CD4-positive, alpha-beta T cell treated with Interleukin-21 for 1 hour (primary cell): ENCODE results near the gene ARHGEF4.
"Not testable (repeated sequence)": the region's sequence is repeated elsewhere in the genome, so short reads cannot be mapped to it uniquely, and the experiment has no call there.

Experiments
- DNase-seq: peaks from one replicate; pipeline ENCODE4 v3.0.0-alpha.2; 2020

ARHGEF4 gene

DNA sequence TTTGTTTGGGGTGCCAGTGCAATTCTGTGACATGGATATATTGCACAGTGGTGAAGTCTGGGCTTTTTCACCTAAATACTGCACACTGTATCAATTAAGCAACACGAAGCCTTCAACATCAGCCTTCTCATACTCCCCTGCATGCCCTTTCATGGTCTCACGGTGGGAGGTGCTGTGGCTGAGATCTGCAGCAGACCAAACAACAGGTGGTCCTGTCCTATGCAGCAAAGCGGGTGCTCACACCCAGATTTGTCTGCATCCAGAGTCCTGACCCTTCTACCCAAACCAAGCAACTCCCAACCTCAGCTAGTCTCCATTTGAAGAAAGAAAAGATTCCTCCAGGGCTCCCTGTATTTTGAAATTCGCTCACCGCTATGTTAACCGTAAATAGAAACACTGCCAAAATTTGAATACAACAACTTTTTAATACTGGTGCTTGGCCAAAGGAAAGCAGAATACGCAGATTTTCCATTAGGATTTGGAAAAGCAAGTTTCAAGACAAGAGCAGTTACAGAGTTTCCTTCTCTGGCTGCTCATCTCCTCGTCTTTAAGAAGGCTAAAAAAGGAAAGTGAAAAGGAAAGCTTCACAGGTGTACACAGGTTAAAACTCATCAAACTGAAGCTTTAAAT lies 221.6 kb downstream of the ARHGEF4 start:
- no peak for DNase-seq

DNA sequence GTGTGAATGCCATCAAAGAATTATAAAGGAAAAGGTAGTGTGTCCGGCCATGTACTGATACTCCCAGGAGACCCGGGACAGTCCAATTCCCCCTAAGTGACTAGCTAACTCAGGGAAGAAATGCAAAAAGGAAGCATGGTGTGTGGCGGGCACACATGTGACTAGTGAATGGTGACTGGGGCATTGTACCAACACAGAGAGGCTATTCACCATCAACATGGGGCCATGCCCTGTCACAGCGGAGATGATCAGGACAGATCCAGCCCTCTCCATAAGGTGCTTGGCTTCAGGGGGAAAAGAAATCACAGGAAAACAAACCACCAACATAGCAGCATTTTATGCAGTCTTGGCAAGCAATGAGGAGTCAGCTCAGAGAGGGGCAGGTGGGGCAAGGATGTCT lies 222.2 kb downstream of the ARHGEF4 start:
- no peak for DNase-seq

GRCh38 chr2:131063501-131064283 lies 227.0 kb downstream of the ARHGEF4 start:
- no peak for DNase-seq

DNA sequence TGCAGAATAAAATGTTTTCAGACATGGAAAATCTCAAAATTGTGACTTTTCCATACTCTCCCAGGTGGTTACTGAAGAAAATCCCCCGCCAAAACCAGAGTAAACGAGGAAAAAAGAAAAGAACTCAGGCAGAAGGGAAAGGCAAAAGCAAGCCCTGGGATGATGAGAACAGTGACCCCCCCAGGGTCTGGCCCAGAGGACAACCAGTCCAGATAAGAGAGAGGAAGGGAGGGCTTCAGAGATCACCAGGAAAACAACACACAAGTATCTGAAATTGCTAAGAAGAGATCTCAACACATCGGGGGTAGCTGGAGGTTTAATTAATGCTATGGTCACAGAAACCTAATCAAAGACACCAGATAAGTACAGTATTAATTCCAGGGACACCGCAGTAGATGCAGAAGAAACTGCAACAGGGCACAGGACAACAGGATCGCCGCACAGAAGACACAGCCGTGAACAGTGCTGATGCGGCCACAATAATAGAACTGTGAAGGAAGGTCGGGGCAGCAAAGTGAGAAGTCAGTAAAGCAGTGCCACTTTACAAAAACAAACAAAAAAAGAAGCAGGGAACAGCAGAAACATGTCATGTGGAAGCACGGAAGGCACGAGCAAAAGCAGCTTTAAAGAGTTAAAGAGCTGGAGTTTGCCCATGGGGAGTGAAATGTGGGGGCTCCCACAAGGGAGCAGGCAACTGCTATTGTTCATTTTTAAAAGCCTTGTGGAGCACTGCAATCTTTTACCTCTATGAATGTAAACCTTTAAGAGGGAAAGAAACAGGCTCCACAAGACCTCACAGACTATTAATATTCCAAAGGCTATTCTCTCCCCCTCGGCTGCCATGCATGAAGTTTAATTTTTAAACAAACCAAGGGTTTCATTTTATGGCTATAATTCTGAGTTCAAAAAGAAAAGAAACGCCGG lies 228.1 kb downstream of the ARHGEF4 start:
- no peak for DNase-seq

DNA sequence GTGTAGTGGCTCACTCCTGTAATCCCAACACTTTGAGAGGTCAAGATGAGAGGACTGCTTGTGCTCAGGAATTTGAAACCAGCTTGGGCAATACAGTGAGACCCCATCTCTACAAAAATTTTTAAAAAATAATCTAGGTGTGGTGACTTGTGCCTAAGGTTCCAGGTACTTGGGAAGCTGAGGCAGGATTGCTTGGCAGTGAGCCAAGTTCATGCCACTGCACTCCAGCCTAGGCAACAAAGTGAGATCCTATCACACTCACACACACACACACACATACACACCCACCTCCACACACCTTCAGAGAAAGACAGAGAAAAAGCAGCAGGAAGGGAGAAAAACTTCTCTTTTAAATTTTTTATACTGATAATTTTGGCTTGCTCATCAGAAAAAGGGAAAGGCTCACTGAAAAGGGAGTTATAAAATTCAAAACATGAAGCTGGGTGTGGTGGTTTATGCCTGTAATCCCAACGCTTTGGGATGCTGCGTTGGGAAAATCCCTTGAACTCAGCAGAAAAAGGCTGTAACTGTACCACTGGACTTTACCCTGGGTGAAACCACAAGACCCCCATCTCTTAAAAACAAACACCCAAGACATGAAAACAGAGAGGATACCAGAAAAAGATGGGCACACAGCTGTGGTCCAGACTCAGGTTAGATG lies 230.9 kb downstream of the ARHGEF4 start:
- no peak for DNase-seq

DNA sequence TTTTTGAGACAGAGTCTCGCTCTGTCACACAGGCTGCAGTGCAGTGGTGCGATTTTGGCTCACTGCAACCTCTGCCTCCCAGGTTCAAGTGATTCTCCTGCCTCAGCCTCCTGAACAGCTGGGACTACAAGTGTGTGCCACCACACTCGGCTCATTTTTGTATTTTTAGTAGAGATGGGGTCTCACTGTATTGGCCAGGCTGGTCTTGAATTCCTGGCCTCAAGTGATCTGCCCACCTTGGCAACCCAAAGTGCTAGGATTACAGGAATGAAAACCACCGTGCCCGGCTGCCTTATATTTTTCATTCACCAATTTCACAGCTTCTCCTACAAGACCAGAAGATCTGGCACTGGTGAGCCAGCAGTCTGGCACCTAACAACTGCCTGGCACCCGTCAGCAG lies 231.5 kb downstream of the ARHGEF4 start:
- not testable (repeated sequence) for DNase-seq

- DNase-seq: not testable (repeated sequence)
Measured at GRCh38 chr2:131075578-131075977, 238.9 kb downstream of the ARHGEF4 start.

- DNase-seq: no peak
Measured at GRCh38 chr2:131076707-131077106, 240.0 kb downstream of the ARHGEF4 start.

DNA sequence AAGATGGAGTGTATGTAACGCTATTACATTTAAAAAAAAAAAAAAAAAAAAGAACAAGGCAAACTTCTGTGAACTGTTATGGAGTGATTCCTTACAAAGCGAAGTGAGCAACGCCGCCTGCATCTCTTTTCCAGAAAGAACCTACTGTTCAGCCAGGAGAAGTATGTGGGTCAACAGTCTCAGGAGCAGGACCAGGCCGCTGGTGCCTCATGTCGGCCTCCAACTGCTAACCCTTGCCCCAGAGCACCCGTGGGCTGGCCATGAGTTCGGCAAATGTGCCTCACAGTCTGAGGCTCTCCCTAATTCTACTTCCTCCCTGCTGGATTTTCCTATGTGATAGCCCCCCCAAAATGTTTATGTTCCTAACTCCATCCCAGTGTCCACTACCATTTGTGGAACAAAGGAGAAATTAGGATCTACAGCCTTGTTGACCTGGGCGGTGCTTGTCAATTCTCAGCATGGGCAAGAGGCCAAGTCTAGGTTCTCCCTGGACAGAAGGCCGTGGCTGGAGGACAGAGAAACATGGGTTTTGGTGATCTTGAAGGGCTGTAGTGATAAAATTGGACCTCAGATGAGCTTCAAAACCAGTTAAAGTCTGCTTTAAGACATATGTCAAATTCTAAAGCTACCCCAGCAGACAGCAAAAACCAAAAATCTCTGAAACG lies 240.6 kb downstream of the ARHGEF4 start:
- no peak for DNase-seq

DNA sequence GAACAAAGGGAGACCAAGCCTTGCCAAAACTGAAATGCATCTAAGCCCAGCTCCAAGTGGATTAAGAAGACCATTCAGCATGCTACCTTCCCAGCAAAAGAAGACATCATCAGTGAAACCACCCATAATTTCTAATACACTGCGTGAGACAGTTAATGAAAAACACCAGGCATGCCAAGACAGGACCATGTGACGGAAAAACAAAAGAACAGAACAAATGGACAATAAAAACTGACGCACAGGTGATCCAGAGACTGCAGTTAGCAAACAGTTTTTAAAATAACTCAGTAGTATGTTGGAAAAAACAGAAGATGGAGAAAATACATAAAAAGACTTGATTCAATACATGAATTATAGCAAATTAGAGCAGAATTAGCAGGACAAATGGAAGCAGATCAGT lies 241.3 kb downstream of the ARHGEF4 start:
- DNase-seq: no peak

GRCh38 chr2:131079931-131080330 lies 243.2 kb downstream of the ARHGEF4 start:
- DNase-seq: not testable (repeated sequence)

DNA sequence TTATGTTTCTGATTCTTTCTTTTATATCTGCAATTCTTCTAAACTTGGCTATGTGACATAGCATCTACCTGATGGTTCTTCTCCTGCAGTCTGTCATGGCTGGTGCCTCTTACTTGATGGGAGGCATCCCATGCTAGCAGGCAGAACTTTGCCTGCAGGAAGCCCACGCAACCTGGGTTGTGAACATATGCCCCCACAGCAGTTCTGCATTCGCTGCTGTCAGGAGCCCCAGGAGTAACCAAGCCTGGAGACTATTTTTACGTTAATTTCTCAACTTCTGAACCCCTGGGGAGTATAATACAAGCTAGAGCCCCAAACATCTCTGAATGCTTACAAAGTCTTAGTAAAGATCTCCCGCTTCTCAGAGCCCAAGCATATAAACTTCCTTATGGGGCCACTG lies 244.5 kb downstream of the ARHGEF4 start:
- DNase-seq: no peak

GRCh38 chr2:131085646-131086045 lies 248.9 kb downstream of the ARHGEF4 start:
- DNase-seq: no peak

DNA sequence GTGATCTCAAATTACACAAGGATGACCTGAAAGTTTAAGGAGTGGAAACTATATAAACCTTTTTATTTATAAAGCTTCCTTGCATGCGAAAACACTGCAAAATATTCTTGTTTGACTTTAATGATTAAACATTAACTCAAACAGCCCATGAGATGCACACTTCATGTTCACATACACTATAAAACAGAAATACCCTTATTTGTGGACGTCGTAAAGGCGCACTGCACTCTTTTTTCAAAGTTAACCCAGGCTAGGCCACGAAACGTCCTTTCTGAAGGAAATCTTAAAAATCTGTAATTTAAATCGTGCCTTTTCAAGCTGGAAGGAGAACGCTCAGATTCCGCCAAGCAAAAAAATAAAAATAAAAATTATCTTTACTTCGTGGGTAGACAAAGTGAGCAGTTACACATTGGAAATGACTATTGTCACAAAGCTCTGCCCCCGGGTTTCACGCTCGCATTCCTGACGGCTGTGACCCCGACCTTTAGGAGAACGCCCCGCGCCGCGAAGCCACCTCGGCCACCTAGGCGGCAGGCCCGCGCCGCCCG lies 255.8 kb downstream of the ARHGEF4 start:
- DNase-seq: no peak

- DNase-seq: peak; percentile 90
Measured at GRCh38 chr2:131093006-131093695, 256.4 kb downstream of the ARHGEF4 start, which contains the start of gene FAM168B. FAM168B (minus strand) TSS chr2:131093460; CDS start chr2:131082646, 10,814 bp downstream.

GRCh38 chr2:131093696-131094462 lies 257.2 kb downstream of the ARHGEF4 start:
- no peak for DNase-seq

DNA sequence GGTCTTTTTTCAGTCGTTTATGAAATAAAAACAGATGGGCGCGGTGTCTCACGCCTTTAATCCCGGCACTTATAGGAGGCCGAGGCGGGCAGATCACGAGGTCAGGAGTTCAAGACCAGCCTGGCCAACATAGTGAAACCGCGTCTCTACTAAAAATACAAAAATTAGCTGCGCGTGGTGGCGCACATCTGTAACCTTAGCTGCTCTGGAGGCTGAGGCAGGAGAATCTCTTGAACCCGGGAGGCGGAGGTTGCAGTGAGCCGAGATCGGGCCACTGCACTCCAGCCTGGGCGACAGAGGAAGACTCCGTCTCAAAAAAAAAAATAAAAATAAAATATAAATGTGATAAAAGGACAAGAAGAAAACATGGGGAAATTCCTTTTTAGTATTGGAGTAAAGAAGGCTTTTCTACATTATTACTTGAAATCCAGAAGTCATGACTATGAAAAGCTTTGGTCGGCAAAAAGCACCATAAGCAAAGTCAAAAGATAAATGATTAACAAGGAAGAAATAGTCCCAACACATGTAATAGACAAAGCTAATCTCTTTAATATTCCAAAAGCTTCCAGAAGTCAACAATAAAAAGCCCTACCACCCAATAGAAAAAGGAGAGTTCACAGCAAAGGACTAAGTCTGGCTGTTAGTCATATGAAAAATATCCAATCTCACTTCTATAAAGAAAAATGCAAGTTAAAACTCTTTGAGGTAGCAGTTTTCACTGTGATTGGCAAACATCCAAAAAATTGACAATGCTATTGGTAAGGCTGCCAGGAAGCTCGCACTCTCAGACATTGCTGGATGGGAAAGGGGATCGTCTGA lies 258.0 kb downstream of the ARHGEF4 start:
- no peak for DNase-seq
